Amygdala (tissue), 56 donors: ENCODE results near the gene MATK.

Source experiments
- DNase-seq, 56 donors: peaks; one replicate each; lab custom pipeline; 2025; lab: John Stamatoyannopoulos, UW

Gene MATK

DNA sequence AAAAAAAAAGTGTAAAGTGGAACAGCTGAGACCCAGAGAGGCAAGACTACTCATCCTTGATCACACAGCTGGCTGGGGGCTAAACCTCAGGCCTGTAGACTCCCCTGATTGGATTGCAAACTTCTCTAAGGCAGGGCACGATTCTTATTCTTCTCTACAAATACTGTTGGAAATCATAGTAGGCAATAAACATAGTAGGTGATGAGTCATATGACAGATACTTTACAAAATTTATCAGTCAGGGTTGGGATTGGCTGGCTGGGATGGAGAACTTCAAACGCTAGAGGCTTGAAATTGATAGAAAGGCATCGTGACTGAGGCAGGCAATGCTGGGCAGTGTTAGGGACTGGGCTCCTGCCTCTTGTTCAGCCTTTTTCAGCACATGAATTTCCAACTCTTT lies 5.9 kb upstream of the MATK start:
- no peak for DNase-seq

DNA sequence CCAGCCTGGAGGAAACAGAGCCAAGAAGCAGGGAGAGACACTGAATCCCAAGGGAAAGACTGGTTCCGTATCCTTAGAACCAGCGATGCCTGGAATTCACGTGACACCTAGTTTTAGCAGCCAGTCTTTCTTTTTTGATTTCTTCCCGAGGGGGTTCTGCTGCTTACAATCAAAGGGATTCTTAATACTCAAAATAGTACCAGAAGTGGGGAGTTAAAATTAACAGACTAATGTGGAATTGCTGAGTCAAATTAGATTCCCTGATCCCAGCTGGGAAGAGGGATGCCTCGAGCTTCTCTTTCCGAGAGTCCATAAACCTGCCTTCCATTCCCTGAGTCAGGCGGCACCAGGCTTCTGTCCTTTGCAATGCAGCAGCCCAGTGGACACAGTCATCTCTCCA lies 4.8 kb upstream of the MATK start:
- DNase-seq, result no peak

- DNase-seq, result no peak
Observed at GRCh38 chr19:3790209-3790734, 4.1 kb upstream of the MATK start.

DNA sequence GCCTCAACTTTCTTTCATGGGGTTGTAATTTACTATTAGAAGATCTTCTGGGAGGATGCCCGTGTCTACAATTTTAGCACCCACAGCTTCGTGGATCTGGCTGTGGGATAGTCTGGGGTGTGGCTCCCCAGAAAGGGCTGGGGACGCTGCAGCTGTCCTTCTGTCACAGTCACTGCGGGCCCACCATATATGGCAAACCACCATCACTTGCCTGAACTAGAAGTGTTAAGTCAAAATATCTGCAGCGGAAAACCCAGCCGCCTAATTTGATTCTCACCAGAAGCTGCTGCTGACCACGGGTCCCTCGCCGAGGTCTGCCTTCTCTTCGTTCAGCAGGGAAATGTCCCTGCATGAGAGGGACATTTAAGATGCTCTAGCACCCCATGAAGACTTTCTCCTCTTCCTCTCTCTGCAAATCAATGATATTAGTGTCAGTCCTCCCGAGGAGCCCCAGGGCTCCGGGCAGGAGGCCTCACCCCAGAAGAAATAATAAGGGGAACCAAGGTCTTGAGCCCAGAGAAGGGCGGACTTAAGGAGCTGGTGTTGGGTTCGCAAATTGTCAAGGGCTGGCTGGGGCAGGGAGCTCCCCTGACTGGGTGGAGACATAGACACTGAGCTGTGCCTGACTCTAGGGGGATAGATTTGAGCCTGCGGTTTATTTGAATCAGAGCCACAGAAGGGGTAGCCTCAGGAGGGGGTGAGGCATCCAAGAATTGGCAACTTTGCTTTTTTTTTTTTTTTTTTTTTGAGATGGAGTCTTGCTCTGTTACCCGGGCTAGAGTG lies 3.0 kb upstream of the MATK start:
- no peak for DNase-seq

- peak in 17 of 56 donors; percentile 1 to 53 (median 22) for DNase-seq
Observed at GRCh38 chr19:3785451-3785937, 687 bp downstream of the MATK start.

DNA sequence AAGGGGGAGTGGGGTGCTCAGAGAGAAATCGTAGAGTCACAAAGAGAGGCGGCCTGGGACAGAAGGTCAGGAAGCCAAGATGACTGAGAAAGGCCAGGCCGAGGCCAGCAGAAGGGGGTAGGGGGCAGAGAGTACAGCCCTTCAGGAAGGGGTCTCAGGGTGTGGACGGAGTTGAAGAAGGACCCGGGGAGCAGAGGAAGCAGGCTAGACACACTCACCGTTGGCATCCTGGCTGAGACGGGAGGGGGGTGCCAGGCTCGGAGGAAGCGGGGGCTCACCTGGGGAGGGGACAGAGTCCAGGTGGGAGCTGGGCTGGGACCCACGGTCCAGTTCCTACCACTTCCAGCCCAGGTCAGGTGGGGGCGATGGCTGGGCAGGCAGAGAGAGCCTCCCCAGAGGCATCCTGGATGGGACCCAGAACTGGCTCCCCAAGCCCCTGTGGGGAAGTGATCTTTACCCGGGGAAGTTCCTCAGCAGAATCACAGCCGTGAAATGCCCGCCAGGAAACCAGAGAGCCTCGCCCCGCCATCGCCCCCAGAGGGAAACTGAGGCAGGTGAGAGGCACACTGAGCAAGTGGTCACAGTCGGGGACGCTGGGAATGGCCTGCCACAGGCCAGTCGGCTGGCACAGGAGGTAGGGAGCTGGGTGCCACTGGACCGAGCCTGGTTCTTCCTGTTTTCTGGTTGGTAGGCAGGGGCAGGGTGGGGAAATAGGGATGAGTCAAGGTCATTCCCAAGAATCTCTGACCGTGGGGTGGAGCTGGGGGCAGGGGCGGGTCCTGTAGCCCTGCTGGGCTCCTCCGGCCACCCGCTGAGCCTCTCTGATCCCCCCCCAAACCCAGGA lies 1.4 kb downstream of the MATK start:
- DNase-seq, result no peak

DNA sequence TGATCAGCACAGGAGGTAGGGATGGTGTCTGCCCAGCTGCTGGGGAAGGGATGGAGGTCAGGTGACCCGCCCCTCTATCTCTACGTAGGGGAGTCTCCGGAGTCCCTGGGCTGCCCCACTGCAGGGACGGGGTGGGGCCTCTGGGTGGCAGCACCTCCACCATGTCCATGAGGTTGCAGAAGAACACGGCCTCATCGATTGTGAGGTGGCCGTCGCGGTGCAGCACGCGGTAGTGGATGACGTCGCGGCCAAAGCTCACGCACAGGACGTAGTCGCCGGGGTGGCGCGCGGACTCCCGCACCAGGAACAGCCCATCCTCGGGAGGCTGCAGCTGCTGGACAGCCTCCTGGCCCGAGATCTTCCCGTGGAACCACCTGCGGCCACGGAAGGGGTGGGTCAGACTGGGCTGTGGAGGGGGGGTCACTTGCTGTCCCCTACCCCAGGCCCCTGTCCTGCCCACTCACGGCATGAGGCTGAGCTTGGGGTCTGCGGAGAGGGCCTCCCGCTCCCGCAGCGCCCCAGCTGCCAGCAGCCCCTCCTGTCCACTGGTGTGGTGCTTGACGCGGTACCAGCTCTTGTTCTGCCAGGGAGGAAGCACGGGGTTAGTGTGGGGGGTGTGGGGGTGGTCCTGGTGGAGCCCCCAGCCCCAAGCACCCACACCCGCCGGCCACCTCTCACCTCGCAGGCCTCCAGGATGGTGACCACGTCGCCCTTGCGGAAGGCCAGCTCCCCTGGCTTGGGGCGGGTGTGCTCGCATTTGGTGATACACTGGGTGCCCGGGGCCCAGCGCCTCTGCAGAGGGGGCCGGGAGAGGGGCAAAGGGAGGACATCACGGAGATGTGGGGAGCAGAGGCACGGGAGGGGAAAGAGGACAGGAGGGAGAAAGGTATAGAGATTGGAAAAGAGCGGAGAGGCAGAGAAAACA lies 2.3 kb downstream of the MATK start:
- no peak for DNase-seq

DNA sequence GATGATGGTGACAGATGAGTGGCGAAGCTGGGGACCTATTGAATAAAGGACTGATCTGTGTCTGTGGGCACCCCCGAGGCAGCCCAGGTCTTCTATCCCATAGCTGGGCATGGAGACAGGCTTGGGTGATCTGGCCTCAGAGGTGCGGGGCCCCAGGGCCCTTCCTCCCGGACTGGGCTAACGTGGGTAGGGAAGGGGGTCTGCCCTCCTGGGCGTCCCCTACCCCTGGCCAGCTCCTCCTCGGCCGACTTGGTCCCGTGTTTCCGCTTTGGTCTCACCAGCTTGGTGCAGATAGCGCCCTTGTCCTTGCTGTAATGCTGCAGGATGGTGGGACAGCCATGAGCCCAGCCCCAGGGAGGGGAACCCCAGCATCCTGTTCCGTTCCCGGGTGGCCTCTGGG lies 3.3 kb downstream of the MATK start:
- DNase-seq, result no peak

- no peak for DNase-seq
Observed at GRCh38 chr19:3782330-3782729, 3.9 kb downstream of the MATK start.

DNA sequence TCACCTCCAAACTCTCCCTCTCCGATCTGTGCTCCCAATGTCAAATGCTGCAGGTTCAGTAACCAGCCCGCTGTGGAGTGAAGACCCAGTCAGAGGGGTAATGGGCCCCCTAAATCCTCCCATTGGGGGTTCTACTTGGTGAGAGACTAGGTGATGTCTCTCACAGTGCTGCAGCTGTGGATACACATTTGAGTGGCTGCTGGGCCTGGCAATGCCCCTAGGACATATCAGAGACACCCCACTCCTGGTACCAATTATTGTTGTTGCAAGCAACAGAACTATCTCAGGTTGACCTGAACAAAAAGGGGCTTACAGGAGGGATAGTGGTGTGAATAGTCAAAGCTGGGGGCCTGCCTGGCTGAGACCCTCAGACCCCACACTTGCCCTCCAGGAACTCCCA lies 4.6 kb downstream of the MATK start:
- DNase-seq, result no peak

GRCh38 chr19:3780786-3781304 lies 5.3 kb downstream of the MATK start:
- DNase-seq, result no peak

- no peak for DNase-seq
Observed at GRCh38 chr19:3778899-3779723, 7.1 kb downstream of the MATK start.

DNA sequence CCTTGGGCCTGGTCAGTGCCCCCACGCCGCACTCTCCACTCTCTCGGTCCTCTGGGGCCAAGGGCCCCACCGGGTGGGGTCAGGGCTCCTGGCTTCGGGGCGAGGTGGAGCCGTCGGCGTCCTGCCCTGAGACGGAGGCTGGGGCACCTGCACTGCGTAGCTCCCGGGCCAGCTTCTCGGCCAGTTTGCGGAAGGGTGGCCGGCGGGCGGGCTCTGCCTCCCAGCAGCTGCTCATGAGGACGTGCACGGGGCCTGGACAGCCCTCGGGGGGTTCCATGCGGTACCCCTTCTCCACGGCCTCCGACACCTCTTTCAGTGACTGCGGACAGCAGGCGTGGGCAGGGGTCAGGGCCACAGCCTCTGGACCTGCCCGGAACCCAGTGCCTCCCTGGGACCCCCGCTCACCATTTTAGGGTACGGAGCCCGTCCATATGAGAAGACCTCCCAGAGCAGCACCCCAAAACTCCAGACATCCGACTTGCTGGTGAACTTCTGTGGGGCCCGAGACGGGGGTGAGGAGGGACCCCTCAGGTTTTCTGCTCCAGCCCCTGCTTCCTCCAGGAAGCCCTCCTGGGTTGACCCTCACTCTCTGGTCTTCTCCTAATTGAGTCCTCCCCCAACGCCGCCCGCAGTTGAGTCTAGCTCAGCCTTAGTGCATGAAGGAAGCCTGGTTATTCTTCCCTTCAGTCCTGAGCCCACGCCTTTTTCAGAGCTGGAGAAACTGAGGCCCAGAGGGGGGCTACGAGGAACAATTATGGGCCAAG lies 7.9 kb downstream of the MATK start:
- no peak for DNase-seq

GRCh38 chr19:3776479-3777040 lies 9.6 kb downstream of the MATK start:
- DNase-seq, result no peak

DNA sequence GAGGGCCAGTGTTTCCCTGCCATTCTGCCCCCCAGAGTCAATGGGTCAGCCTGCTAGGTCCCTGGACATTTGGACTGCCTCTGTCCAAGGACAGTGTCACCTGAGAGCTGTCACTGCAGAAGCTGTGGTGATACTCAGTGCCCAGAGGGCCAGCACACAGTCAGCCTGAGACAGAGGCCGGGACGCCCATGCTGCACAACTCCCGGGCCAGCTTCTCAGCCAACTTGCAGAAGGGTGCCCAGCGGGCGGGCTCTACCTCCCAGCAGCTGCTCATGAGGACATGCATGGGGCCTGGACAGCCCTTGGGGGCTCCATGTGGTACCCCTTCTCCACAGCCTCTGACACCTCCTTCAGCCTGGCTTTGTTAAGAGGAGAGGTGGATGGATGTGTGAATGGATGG lies 10.3 kb downstream of the MATK start:
- DNase-seq, result no peak

DNA sequence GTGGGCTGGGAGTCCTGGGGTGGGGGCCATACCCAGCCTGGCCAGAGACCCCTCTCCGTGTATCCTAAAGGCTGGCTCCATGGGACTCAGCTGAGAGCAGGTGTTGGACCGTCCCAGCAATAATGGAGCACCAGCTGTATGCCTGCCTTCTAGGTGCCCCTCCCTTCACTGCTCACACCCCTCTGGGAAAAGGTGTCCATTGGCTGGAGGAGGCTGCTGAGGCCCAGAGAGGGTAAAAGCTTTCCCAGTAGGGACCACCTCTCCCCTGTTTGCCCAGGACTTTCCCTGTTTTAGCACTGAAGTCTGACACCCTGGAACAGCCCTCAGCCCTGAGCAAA lies 10.8 kb downstream of the MATK start:
- no peak for DNase-seq

DNA sequence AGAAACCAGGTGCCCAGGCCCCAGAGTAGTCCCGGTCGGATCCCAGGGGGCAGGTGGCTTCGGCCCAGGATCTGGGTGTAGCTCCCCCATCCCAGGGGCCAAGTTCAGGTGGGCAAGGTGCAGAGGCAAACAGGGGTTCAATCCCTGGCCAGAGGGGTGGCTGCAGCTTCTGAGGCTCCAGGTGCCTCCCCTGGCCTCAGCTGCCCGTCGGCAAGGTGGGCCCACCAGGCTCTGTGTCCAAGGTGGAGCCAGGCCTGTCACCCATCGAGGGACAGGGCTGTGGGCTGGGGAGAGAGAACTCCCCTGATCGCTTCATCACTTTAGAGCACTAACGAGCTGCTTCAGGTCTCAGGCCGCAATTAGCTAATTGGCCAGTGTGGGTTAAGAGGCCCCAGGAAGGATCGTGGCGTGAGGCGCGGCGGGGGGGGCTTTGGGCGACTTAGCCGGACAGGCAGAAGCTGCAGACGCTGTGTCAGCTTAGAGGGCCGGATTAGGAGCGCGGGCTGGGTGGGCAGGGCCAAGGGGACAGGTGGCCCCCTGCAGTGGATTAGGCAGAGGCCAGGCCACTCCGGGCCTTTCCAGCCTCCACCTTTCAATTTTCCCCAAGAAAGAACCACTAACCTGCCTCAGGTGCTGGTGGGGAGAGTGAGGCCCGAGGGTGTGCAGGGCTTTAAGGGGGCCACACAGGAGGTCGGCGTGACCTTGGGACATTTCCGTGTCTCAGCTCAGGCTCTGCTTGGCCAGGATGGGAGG lies 11.4 kb downstream of the MATK start:
- DNase-seq, result no peak
